ENCODE measurements around the gene BANK1. TPM values are rescaled to one million over a fixed set of nuclear protein-coding genes. Genes with fewer than 3 reads are reported as not detected.

BANK1 gene
- total and polyA plus RNA-seq, 12 donors: 1.5 to 10.3 (median 5.1) TPM

- TF ChIP-seq CTCF (IDR thresholded peaks at IDR 0.05) (no peak), POLR2A (IDR thresholded peaks at IDR 0.05) (no peak)
- intact Hi-C loops (cut with DNase I): no loop called here
- WGBS, 4 donors: 87 to 97% (median 92%) methylated on average over 4 of the region's 4 CpGs
These were observed 169.9 kb downstream of the BANK1 start for GRCh38 chr4:101960431-101960830.

GRCh38 chr4:101961144-101961543, 170.6 kb downstream of the BANK1 start:
- H3K27me3 ChIP-seq: no peaks in the 10 kb centered on the region
- TF ChIP-seq CTCF (IDR thresholded peaks at IDR 0.05) (no peak), POLR2A (IDR thresholded peaks at IDR 0.05) (no peak)
- no peaks in the 10 kb centered on the region for H3K9me3 ChIP-seq (replicated peaks in 1 of 3)
- intact Hi-C loops (cut with DNase I): no loop called here
- no peak for DNase-seq
- 65 to 91% (median 78%) methylated on average over 1 of the region's 1 CpG for WGBS, 4 donors
- no peaks in the 10 kb centered on the region for H3K4me1 ChIP-seq (replicated peaks in 1 of 2)
- H3K4me3 ChIP-seq: no peak overlapping the region
- no peak overlapping the region for H3K27ac ChIP-seq
- H3K36me3 ChIP-seq (replicated peaks in 1 of 2): no peaks in the 10 kb centered on the region

More at GRCh38 chr4:101960431-101960830, 169.9 kb downstream of the BANK1 start:
- no peak overlapping the region for H3K27ac ChIP-seq
- no peaks in the 10 kb centered on the region for H3K36me3 ChIP-seq (replicated peaks in 1 of 2)
- no peaks in the 10 kb centered on the region for H3K9me3 ChIP-seq (replicated peaks in 1 of 3)
- DNase-seq: no peak
- H3K27me3 ChIP-seq: no peaks in the 10 kb centered on the region
- H3K4me1 ChIP-seq (replicated peaks in 1 of 2): no peaks in the 10 kb centered on the region
- no peak overlapping the region for H3K4me3 ChIP-seq

GRCh38 chr4:101967697-101968346, 177.3 kb downstream of the BANK1 start:
- H3K27me3 ChIP-seq: no peaks in the 10 kb centered on the region
- no peak overlapping the region for H3K4me3 ChIP-seq
- H3K36me3 ChIP-seq (replicated peaks in 1 of 2): no peaks in the 10 kb centered on the region
- no peaks in the 10 kb centered on the region for H3K9me3 ChIP-seq (replicated peaks in 1 of 3)
- intact Hi-C loops (cut with DNase I): no loop called here
- H3K4me1 ChIP-seq (replicated peaks in 1 of 2): no peaks in the 10 kb centered on the region
- TF ChIP-seq POLR2A (IDR thresholded peaks at IDR 0.05) (no peak), CTCF (IDR thresholded peaks at IDR 0.05) (no peak)
- no peak for DNase-seq
- WGBS, 4 donors: 87 to 98% (median 96%) methylated on average over 2 of the region's 2 CpGs
- H3K27ac ChIP-seq: no peak overlapping the region

- WGBS, 4 donors: 83 to 85% (median 84%) methylated on average over 2 of the region's 2 CpGs
- intact Hi-C loops (cut with DNase I): no loop called here
These were observed 177.8 kb downstream of the BANK1 start for GRCh38 chr4:101968364-101968763.

More at GRCh38 chr4:101968364-101968763, 177.8 kb downstream of the BANK1 start:
- no peaks in the 10 kb centered on the region for H3K9me3 ChIP-seq (replicated peaks in 1 of 3)
- H3K27ac ChIP-seq: no peak overlapping the region
- no peak for DNase-seq
- TF ChIP-seq POLR2A (IDR thresholded peaks at IDR 0.05): no peak
- no peak for TF ChIP-seq CTCF (IDR thresholded peaks at IDR 0.05)
- H3K4me1 ChIP-seq (replicated peaks in 1 of 2): no peaks in the 10 kb centered on the region
- no peaks in the 10 kb centered on the region for H3K27me3 ChIP-seq
- H3K4me3 ChIP-seq: no peak overlapping the region
- no peaks in the 10 kb centered on the region for H3K36me3 ChIP-seq (replicated peaks in 1 of 2)
